Ascending aorta (tissue), 2 donors: ENCODE results near the gene MAP3K21. TPM values are rescaled to one million over a fixed set of nuclear protein-coding genes. Genes with fewer than 3 reads are reported as not detected.

Experiments used
- DNase-seq, 2 donors: peaks; one replicate each; pipeline ENCODE4 v3.0.0-alpha.2; 2019; ENCODE audit warnings: low spot score in 2 of 2
- H3K27ac ChIP-seq, 2 donors: fragments of 200-600 bp; sonication (generic); one replicate each; pipeline ENCODE4 v1.5.1; 2016 to 2017; ENCODE audit warnings: mild to moderate bottlenecking in 1 of 2
- H3K27me3 ChIP-seq: fragments of 200-600 bp; sonication (generic); one replicate; pipeline ENCODE4 v1.5.1; 2017
- H3K36me3 ChIP-seq, 2 donors: fragments of 200-600 bp; sonication (generic); one replicate each; pipeline ENCODE4 v1.5.1; 2016
- H3K4me1 ChIP-seq, 2 donors: fragments of 200-600 bp; sonication (generic); one replicate each; pipeline ENCODE4 v1.5.1; 2016 to 2017; ENCODE audit warnings: mild to moderate bottlenecking in 1 of 2
- H3K4me3 ChIP-seq, 2 donors: fragments of 200-600 bp; sonication (generic); one replicate each; pipeline ENCODE4 v1.5.1; 2016 to 2017; ENCODE audit warnings: mild to moderate bottlenecking in 1 of 2
- H3K9me3 ChIP-seq, 2 donors: fragments of 200-600 bp; sonication (generic); one replicate each; pipeline ENCODE4 v1.5.1; 2016
- CTCF ChIP-seq, 3 experiments: fragments of 200-600 bp in 2 of 3; fragments of 450-650 bp in 1 of 3; sonication (generic) in 2 of 3; IDR thresholded peaks; one replicate each; pipeline ENCODE4 v1.5.1; 2016 to 2019; ENCODE audit warnings: antibody characterized with exemption in 3 of 3, mild to moderate bottlenecking in 1 of 3, moderate library complexity in 1 of 3
- intact Hi-C: fragments of 100-400 bp; cut with DNase I; formaldehyde crosslinking; loops from one replicate; pipeline ENCODE4 v1.15.1; 2023
- total RNA-seq: library from RNA; depleted of rRNA; stranded (reverse); fragments of >200 nt; gene quantifications from one replicate; pipeline ENCODE4 v1.1.0, GENCODE V29; 2016

The MAP3K21 gene
- total RNA-seq, 1 donor from 2014 or later, result 2.6 TPM

GRCh38 chr1:233360525-233361102 lies 33.1 kb downstream of the MAP3K21 start:
- H3K36me3 ChIP-seq, result no peaks in the 10 kb centered on the region
- intact Hi-C loops, result loop anchor here (5.0 kb wide), 1 partner anchor 58 kb away; no protein-coding TSS in a partner anchor
- TF ChIP-seq CTCF (IDR thresholded peaks at IDR 0.05), result no peak

GRCh38 chr1:233361876-233362275 lies 34.4 kb downstream of the MAP3K21 start:
- Histone ChIP-seq H3K9me3 (no peaks in the 10 kb centered on the region), H3K27me3 (no peaks in the 10 kb centered on the region), H3K4me3 (no peak overlapping the region), H3K36me3 (no peaks in the 10 kb centered on the region), H3K4me1 (no peaks in the 10 kb centered on the region), H3K27ac (no peak overlapping the region)
- intact Hi-C loops, result loop anchor here (5.0 kb wide), 1 partner anchor 60 kb away; no protein-coding TSS in a partner anchor
- no peak for TF ChIP-seq CTCF (IDR thresholded peaks at IDR 0.05)
- DNase-seq, result no peak

More at GRCh38 chr1:233360525-233361102, 33.1 kb downstream of the MAP3K21 start:
- no peaks in the 10 kb centered on the region for H3K27me3 ChIP-seq
- H3K4me1 ChIP-seq, result no peaks in the 10 kb centered on the region
- DNase-seq, result no peak
- no peak overlapping the region for H3K4me3 ChIP-seq
- no peaks in the 10 kb centered on the region for H3K9me3 ChIP-seq
- H3K27ac ChIP-seq, result no peak overlapping the region

- H3K4me3 ChIP-seq, result no peak overlapping the region
- no peak for DNase-seq
- no peak overlapping the region for H3K27ac ChIP-seq
- H3K9me3 ChIP-seq, result no peaks in the 10 kb centered on the region
- intact Hi-C loops, result loop anchor here (5.0 kb wide), 1 partner anchor 60 kb away; no protein-coding TSS in a partner anchor
- no peaks in the 10 kb centered on the region for H3K4me1 ChIP-seq
- H3K27me3 ChIP-seq, result no peaks in the 10 kb centered on the region
- TF ChIP-seq CTCF (IDR thresholded peaks at IDR 0.05), result no peak
- no peaks in the 10 kb centered on the region for H3K36me3 ChIP-seq
These were observed 35.2 kb downstream of the MAP3K21 start for GRCh38 chr1:233362743-233363142.

GRCh38 chr1:233364026-233364425 lies 36.5 kb downstream of the MAP3K21 start:
- Histone ChIP-seq H3K27me3 (no peaks in the 10 kb centered on the region), H3K4me1 (no peaks in the 10 kb centered on the region), H3K36me3 (no peaks in the 10 kb centered on the region), H3K27ac (no peak overlapping the region), H3K9me3 (no peaks in the 10 kb centered on the region), H3K4me3 (no peak overlapping the region)
- intact Hi-C loops, result loop anchor here (5.0 kb wide), 1 partner anchor 62 kb away; no protein-coding TSS in a partner anchor
- TF ChIP-seq CTCF (IDR thresholded peaks at IDR 0.05), result no peak
- no peak for DNase-seq

GRCh38 chr1:233364695-233365539 lies 37.4 kb downstream of the MAP3K21 start:
- no peak overlapping the region for H3K27ac ChIP-seq
- intact Hi-C loops, result loop anchor here (5.0 kb wide), 1 partner anchor 63 kb away; no protein-coding TSS in a partner anchor
- no peaks in the 10 kb centered on the region for H3K9me3 ChIP-seq
- TF ChIP-seq CTCF (IDR thresholded peaks at IDR 0.05), result peak; percentile 15 to 67 (median 60)
- DNase-seq, result no peak
- H3K4me1 ChIP-seq, result no peaks in the 10 kb centered on the region
- no peaks in the 10 kb centered on the region for H3K36me3 ChIP-seq
- H3K4me3 ChIP-seq, result no peak overlapping the region
- H3K27me3 ChIP-seq, result no peaks in the 10 kb centered on the region
